PFSK-1 (cell line): ENCODE measurements around the gene CELF1.

Experiments used
- POLR2AphosphoS5 ChIP-seq: IDR thresholded peaks from 2 replicates; pipeline ENCODE4 v1.6.1; 2012; ENCODE audit warnings: low read depth, mild to moderate bottlenecking, control low read depth, low read length, moderate library complexity
- REST ChIP-seq, 2 experiments: IDR thresholded peaks; 2 replicates each; pipeline versions ENCODE4 v1.6.1 to v1.8.0; 2011 to 2012; ENCODE audit warnings: low read depth in 2 of 2, low read length in 2 of 2, control low read depth in 1 of 2, inconsistent platforms in 1 of 2, mild to moderate bottlenecking in 1 of 2, moderate library complexity in 1 of 2; ENCODE audit not compliant: insufficient read depth in 1 of 2
- SIN3A ChIP-seq: IDR thresholded peaks from 2 replicates; pipeline ENCODE4 v1.6.1; 2012; ENCODE audit warnings: mild to moderate bottlenecking, low read length, moderate library complexity, borderline replicate concordance; ENCODE audit not compliant: insufficient read depth
- TAF1 ChIP-seq: IDR thresholded peaks from 2 replicates; pipeline ENCODE4 v1.6.1; 2012; ENCODE audit warnings: low read length, control low read depth, borderline replicate concordance; ENCODE audit not compliant: insufficient read depth

GRCh38 chr11:47445840-47446239, 107.1 kb downstream of the CELF1 start:
- no peak for TF ChIP-seq POLR2AphosphoS5
- no peak for TF ChIP-seq SIN3A
- no peak for TF ChIP-seq TAF1
- no peak for TF ChIP-seq REST (IDR thresholded peaks at IDR 0.05; ENCODE audit: insufficient read depth in 1 of 2, low read depth in 2 of 2, low read length in 2 of 2)
